GM10266 (cell line): ENCODE measurements around the gene SH3PXD2A.

ENCODE experiments used
- DNase-seq: peaks from one replicate; pipeline ENCODE4 v3.0.0; 2012; ENCODE audit errors: extremely low spot score
- CTCF ChIP-seq: IDR thresholded peaks from 2 replicates; pipeline ENCODE4 v1.5.1; 2012; ENCODE audit warnings: mild to moderate bottlenecking, low read depth; ENCODE audit not compliant: control insufficient read depth, insufficient read depth; ENCODE audit errors: missing control alignments

SH3PXD2A gene

DNA sequence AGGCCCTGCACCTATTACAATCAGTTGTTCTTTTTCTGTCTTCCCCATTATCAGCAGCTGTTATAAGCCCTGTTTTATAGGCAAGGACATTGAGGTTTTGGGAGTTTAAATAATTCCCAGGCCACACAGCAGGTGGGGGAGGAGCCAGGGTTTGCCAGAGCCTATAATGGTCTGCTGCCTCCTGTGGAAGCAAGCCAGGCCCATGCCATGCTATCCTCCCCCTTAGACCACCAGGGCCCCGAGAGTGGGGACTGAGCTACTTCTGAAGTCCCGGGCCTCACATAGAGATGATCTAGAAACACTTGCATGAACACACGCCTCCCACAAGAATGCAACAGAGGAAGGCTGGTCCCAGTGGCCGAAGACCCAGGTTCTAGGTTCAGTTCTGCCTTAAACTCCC is 141.7 kb downstream of the SH3PXD2A start:
- TF ChIP-seq CTCF: no peak
- no peak for DNase-seq

DNA sequence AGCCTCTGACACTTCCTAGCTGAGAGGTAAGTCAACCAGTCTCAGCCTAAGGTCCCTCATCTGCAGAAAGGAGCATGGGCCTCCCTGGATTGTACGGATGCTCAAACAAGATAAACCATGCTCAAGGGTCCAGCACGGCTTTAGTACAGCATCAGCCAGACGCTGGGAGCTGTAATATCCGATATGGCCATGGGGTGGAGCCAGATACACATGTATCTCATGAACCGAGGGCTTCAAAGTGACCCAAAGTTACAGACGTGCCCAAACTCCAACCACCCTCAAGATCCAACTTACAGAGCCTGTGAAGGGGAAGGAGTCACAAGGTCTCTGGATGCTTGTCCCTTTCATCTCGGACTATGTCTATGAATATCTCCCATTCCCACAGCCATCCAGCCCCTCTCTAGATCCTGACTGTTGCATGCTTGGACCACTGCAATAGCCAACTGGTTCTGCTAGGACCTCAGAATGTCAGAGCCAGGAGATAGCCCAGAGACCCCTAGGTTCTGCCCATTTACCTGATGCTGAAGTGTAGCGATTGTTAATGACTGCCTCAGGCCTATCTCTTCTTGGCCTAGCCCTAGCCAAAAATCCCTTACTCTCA is 142.4 kb downstream of the SH3PXD2A start:
- DNase-seq: peak; percentile 75
- peak; percentile 89 for TF ChIP-seq CTCF

- no peak for TF ChIP-seq CTCF
- DNase-seq: no peak
Measured at GRCh38 chr10:103712146-103712545, 143.2 kb downstream of the SH3PXD2A start.

- no peak for DNase-seq
- no peak for TF ChIP-seq CTCF
Measured at GRCh38 chr10:103711351-103711994, 143.9 kb downstream of the SH3PXD2A start.

DNA sequence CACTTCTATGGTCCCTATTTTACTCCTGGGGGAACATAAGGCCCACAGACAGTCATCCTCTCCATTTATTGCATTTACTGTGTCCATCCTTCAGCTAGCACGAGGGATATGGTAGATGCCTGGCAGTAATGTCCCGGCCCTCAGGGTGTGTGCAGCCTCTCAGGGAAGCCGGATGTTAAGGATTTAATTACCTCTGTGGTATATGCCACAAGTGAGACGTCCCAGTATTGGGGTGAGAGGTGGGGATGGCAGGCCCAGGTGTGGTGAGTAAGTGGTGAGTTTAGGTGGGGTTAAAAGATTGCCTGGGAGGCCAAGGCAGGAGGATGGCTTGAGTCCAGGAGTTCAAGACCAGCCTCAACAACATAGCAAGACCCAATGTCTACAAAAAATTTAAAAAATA is 144.9 kb downstream of the SH3PXD2A start:
- no peak for DNase-seq
- TF ChIP-seq CTCF: no peak

DNA sequence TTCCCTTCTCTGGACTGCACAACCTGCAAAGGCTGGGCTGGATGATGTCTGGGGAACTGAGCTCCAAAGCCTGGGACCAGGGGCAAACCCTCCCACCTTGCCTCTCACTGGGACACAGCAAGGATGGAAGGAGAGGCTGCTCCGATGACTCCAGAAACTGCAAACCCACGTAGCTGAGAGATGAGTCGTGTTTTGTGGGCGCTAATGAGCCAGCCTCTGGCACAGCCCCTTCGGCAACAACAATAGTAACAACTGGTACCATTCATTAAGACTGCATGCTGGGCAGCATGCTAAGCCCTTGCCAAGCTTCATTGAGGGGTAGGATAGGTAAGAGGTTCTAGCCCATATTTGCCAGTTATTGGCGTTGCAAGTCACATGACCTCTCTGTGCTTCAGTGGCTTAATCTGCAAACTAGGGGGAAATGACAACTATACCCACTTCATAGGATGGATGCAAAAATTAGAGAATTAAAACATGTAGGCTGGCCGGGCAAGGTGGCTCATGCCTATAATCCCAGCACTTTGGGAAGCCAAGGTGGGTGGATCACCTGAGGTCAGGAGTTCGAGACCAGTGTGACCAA is 145.9 kb downstream of the SH3PXD2A start:
- no peak for DNase-seq
- no peak for TF ChIP-seq CTCF
